ENCODE results near the gene SLC1A2.

DNA sequence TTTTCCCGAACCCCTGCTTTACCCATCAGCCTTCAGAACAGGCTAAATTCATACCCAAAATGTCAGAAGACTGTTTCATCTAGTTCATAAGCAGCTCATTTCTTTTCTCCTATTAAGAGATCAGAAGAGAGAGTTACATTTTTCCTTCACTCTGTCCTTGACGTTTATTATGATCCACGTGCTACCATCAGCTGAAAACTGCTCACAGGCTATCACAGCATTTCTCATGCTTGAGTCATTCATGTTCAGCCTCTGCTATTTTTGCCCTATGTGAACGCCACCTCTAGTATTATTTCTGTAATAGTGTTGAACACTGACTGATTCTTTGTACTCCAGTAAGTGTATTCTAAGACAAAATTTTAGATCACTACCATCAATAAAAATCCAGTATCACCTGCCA lies 51.9 kb downstream of the SLC1A2 start:
- TF ChIP-seq, protein P1, sequence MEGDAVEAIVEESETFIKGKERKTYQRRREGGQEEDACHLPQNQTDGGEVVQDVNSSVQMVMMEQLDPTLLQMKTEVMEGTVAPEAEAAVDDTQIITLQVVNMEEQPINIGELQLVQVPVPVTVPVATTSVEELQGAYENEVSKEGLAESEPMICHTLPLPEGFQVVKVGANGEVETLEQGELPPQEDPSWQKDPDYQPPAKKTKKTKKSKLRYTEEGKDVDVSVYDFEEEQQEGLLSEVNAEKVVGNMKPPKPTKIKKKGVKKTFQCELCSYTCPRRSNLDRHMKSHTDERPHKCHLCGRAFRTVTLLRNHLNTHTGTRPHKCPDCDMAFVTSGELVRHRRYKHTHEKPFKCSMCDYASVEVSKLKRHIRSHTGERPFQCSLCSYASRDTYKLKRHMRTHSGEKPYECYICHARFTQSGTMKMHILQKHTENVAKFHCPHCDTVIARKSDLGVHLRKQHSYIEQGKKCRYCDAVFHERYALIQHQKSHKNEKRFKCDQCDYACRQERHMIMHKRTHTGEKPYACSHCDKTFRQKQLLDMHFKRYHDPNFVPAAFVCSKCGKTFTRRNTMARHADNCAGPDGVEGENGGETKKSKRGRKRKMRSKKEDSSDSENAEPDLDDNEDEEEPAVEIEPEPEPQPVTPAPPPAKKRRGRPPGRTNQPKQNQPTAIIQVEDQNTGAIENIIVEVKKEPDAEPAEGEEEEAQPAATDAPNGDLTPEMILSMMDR (IDR thresholded peaks at IDR 0.05), result no peak
- TF ChIP-seq EP300 (IDR thresholded peaks at IDR 0.05; ENCODE audit: low read depth), result no peak
- peak in 1 of 3 donors; percentile 43 for TF ChIP-seq POLR2AphosphoS5 (IDR thresholded peaks at IDR 0.05)
- no peak for TF ChIP-seq POLR2A (IDR thresholded peaks at IDR 0.05)
